Measurements from ENCODE around the gene HOMEZ.
"Not testable (repeated sequence)": the region's sequence is repeated elsewhere in the genome, so short reads cannot be mapped to it uniquely, and the experiment has no call there.

Gene HOMEZ, protein sequence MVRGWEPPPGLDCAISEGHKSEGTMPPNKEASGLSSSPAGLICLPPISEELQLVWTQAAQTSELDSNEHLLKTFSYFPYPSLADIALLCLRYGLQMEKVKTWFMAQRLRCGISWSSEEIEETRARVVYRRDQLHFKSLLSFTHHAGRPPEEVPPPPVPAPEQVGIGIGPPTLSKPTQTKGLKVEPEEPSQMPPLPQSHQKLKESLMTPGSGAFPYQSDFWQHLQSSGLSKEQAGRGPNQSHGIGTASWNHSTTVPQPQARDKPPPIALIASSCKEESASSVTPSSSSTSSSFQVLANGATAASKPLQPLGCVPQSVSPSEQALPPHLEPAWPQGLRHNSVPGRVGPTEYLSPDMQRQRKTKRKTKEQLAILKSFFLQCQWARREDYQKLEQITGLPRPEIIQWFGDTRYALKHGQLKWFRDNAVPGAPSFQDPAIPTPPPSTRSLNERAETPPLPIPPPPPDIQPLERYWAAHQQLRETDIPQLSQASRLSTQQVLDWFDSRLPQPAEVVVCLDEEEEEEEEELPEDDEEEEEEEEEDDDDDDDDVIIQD

DNA sequence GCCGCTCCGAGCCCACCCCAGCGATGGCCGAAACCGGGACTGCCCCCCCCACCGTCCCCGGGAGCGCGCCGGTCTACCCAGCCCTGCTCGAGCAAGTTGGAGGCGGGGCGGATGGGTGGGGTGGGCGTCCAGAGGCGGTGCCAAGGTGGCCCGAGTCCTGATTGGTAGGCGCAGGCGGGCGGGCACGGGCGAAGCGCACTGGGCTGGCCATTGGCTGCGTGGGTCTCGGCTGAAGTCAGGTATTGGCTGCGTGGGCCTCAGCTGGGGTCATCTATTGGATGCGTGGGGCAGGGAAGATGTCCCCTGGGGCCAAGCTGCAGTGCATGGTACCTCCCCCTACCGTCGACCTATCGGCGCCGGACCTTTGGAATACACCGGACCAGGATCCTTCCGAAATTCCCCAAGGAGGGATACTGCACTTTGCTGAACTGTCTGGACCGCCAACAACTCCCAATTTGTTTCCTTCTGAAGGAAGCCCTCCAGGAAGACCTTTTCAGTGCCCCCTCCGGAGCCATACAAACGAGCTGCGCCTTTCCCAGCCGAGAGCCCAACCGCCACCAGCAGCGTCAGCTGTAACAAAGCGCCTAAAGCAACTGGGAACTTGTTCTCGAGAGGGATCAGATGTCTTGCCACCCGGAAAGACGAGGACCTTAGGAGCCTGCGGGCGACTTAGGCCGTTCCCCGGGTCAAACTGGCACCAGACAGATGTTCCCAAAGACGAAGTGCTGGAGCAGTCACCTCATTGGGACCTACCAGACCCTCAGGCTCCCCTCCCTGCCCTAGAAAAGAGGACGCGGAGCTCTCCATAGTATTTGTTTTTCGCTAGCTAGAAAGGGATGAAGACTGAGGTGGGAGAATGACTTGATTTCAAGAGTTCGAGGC lies at the start of gene HOMEZ:
TSS of gene HOMEZ (minus strand) at position 113 of the 882 bp plus-strand sequence. CDS start 180 bp downstream, outside the sequence.
- ATAC-seq (peak; percentile 99), DNase-seq (peak; percentile 99)

DNA sequence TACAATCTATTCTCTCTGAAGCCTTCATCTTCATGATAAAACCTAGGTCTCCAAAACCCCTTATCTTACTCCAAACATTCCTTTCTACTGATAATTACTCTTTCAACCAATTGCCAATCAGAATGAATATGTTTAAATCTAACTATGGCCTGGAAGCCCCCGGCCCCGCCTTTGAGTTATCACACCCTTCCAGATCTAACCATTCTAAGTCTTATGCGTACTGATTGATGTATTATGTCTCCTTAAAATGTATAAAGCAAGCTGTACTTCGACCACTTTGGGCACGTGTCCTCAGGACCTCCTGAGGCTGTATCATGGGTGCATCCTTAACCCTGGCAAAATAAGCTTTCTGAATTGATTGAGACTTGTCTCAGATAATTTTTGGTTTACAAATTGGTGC lies 49.7 kb upstream of the HOMEZ start:
- DNase-seq (no peak), ATAC-seq (no peak)

DNA sequence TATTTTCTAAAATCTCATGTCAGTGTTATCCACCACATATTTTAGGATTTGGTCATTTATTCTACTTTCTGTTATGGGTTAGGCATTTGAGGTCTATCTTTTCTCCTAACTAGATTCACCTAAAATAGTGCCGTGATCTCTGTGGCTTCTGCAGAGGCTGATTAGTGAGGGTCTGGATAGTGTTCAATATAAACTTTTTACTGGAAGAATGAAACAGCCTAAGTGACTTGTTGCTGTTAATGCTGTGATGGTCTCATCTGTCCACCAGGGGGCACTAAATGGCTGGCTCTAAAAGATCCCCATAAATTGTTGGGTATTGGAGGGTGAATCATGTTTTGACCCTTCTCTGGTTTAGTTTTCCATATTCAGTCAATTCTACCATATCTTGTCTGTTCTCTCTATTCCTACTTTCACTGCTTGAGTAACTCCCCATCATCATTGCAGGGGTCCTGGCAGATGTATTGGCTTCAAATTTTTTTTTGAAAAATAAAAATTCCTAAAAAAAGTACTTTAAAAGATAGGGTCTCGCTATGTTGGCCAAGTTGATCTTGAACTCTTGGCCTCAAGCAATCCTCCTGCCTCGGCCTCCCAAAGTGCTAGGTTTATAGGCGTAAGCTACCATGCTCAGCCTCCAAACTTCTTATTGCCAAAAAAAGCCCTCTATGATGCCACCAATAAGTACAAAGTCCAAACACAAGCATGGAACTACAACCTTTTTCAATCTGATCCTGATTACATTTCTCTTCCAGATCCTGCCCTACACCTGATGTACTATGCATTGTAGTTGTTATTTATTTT lies 42.2 kb upstream of the HOMEZ start:
- DNase-seq (peak; percentile 69), ATAC-seq (peak; percentile 67)

DNA sequence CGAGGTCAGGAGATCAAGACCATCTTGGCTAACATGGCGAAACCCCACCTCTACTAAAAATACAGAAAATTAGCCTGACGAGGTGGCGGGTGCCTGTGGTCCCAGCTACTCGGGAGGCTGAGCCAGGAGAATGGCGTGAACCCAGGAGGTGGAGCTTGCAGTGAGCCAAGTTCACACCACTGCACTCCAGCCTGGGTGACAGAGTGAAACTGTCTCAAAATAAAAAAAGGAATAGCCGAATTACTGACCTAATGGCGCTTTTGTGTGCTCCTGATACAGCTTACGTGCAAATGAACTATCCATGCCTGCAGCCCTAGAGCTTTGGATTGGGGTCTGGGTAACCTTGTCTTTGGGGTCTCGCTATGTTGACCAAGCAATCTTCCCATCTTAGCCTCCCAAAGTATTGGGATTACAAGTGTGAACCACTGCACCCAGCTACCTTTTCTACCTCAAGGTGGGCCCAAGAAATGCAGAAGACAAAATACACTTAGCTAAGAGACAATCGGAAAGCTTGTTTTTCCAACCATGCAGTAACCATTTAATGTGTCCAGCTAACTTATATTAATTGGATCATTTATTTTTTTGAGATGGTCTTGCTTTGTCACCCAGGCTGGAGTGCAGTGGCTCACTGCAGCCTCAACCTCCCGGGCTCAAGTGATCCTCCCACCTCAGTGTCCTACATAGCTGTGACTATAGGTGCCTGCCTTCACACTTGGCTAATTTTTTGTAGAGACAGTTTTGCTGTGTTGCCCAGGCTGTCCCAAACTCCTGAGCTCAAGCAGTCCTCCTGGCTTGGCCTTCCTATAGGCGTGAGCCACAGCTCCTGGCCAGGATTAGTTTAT lies 40.8 kb upstream of the HOMEZ start:
- ATAC-seq (no peak), DNase-seq (no peak)

DNA sequence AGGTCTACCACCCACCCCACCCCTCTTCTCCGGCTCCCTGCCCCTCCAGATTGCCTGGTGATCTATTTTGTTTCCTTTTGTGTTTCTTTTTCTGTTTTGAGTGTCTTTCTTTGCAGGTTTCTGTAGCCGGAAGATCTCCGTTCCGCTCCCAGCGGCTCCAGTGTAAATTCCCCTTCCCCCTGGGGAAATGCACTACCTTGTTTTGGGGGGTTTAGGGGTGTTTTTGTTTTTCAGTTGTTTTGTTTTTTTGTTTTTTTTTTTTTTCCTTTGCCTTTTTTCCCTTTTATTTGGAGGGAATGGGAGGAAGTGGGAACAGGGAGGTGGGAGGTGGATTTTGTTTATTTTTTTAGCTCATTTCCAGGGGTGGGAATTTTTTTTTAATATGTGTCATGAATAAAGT lies 39.8 kb upstream of the HOMEZ start:
- ATAC-seq, DNase-seq: not testable (repeated sequence)

DNA sequence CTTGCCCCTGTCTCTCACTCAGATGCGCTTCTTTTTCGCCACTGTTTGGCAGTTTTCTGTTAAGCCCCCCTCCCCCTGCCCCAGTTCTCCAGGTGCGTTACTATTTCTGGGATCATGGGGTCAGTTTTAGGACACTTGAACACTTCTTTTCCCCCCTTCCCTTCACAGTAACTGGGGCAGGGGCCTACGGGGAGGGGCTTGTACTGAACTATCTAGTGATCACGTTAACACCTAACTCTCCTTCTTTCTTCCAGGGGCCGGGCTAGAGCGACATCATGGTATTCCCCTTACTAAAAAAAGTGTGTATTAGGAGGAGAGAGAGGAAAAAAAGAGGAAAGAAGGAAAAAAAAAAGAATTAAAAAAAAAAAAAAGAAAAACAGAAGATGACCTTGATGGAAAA lies 39.1 kb upstream of the HOMEZ start:
- DNase-seq (no peak), ATAC-seq (no peak)

DNA sequence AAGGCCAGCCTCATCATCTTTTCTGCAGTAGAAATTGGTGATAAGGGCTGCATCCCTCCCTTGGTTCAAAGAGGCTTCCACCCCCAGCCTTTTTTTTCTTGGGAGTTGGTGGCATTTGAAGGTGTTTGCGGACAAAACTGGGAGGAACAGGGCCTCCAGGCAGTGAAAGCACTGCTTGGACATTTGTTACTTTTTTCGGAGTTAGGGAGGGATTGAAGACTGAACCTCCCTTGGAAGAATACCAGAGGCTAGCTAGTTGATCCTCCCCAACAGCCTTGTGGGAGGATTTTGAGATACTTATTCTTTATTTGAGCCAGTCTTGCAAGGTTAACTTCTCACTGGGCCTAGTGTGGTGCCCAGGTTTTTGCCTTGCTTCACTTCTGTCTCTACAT lies 38.5 kb upstream of the HOMEZ start:
- no peak for DNase-seq
- no peak for ATAC-seq

DNA sequence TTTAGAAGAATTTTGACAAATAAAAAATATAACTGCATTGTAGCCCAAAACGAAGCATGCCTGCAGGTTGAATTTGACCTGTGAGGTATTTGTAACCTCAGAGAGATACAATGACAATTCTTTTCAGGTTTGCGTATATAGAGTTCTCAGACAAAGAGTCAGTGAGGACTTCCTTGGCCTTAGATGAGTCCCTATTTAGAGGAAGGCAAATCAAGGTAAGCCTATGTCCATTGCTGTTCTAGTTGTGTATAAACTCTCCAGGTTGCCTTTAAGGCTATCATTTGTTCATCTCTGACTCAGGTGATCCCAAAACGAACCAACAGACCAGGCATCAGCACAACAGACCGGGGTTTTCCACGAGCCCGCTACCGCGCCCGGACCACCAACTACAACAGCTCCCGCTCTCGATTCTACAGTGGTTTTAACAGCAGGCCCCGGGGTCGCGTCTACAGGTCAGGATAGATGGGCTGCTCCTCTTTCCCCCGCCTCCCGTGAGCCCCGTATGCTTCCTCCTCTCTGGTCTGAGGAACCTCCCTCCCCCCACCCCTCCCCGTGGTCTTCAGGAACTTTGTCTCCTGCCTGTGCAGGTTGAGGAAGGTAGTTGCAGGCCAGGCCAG lies 38.0 kb upstream of the HOMEZ start:
- no peak for DNase-seq
- ATAC-seq, result no peak

DNA sequence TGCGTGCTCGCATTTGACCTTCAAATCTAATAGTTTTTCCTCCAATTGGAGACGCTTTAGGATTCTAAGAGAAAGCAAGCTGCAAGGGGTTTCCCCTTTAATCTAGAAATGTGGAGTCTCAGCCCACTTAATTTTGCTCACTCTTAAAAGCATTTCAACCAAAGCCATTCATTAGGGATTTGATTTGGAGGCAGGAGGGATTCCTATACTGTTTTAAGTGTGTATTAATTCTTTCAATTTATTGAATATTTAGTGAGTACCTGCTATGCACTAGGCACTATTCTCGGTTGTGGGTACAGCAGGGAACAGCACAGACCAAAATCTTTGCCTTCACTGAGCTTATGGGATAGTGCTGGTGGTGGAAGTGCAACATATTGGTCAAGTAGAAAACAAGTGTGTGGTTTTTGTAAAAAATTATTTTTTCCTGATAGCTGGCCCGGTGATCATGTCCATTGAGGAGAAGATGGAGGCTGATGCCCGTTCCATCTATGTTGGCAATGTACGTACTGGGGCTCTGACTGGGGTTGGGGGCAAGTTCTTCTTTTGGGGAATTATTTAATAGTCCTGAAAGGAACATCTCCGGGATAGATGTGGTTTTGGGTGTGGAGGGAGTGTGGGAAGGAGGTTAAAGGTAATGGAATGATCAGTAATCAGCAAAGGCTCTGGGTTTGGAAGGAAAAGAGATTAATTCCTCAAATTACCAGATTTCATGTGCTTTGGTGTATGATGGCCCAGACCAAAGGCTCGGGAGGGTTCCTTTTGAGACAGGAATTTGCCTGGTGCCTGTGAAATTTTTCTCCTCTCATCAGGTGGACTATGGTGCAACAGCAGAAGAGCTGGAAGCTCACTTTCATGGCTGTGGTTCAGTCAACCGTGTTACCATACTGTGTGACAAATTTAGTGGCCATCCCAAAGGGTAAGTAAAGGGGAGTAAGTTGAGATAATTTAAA lies 36.9 kb upstream of the HOMEZ start:
- DNase-seq, result no peak
- ATAC-seq, result no peak

DNA sequence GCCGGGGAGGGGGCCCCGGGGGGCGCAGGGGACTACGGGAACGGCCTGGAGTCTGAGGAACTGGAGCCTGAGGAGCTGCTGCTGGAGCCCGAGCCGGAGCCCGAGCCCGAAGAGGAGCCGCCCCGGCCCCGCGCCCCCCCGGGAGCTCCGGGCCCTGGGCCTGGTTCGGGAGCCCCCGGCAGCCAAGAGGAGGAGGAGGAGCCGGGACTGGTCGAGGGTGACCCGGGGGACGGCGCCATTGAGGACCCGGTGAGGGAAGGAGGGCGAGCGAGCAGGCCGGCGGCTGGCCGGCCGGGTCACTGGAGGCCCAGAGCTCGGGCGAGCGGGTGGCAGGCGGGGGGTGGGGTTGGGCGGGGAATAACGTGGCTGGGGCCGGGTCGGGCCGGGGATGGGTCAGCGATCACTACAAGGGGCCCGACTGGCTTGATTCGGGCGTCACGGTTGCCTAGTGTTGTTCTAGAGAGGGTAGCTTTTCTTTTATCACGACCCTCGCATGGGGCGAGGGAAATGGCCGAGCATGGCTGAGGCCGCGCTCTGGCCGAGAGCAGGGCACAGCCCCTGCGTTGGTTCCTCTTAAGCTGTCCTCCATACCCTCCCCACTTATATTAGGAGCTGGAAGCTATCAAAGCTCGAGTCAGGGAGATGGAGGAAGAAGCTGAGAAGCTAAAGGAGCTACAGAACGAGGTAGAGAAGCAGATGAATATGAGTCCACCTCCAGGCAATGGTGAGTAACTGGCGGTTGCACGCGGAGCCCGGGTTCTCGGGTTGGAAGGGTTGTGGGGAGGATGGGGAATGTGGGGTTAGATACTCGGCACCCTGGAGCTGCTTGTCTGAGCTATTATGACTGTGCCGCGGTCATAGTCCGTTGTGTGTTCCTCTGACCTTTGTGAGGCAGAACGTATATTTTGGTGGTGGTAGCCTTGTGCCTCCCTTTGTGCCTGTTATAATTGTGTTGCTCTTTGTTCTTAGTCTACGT lies 35.9 kb upstream of the HOMEZ start:
- DNase-seq (peak; percentile 69), ATAC-seq (peak; percentile 15)

DNA sequence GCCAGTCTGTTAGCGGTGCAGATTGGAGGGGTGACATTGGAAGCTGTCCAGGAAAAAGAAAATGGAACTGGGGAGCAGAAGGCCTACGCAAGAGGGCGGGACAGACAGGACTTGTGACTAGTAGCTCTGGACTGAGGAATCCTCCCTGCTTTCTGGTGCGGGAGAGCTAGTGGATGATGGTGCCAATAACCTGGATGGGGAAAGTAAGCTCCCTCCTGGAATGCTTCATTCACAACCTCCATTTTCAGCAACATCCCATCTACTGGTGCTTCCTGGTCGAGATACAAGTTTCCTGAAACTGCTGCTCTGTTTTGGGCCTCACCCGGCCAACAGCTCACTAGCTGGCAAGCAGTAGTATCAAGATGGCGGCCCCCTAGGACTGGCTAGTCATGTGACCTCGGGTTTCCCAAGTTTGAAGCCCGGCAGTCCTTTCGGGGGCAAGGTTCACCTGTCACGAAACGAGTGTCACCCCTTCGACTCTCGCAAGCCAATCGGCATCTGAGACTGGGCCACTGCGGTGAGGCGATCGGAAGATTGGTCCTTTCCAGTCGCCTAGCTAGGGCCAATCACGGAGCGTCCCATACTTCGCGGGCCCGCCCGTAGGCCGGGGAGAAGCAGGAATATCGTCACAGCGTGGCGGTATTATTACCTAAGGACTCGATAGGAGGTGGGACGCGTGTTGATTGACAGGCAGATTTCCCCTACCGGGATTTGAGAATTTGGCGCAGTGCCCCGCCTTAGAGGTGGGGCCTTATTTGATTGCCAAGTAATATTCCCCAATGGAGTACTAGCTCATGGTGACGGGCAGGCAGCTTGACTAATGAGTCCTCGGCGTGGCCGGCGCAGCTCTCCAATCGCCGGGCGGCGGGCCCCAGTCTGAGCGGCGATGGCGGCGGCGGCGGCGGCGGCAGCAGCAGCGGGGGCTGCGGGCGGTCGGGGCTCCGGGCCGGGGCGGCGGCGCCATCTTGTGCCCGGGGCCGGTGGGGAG lies 34.9 kb upstream of the HOMEZ start, which contains the start of gene PABPN1:
TSS of gene PABPN1 (plus strand) at position 874 of the 988 bp plus-strand sequence. CDS start at position 887, 13 bp downstream.
- ATAC-seq, result peak; percentile 94
- peak; percentile 95 for DNase-seq

DNA sequence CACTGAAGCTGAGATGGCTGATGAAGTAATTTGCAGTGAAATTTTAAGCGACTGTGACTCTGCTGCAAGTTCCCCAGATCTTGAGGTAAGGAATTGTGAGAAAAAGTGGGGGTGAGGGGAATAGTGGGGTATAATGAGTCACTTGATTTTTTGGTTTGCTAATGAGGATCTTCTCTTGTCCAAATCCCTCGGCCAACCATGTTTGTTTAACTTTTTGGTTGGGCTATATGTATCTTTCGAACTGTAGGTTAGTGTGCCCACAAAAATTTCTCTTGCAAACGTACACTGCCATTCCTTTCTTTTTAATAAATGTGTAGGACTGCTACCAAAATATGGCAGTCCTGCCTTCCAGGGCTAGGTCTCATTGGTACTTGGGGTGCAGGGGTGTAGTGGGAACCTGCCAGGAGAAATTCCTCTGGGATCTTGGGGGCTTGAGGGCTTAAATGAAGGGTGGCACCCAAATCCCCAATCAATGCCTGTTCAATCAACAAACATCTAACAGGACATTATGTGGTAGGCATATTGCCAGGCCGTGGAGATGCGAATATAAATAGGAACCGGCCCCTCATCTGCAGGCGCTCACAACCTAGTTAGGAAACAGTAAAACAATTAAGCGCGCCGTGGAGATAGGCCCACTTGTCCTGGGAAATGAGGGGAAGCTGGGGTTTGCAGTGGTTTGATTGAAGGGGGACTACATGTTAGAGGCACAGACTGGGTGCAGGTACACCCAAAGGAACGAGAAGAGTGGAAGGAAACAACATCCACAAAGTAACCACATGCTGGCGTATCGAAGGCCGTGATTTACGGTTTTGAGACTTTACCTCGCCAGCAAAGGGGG lies 34.0 kb upstream of the HOMEZ start:
- DNase-seq (no peak), ATAC-seq (no peak)

DNA sequence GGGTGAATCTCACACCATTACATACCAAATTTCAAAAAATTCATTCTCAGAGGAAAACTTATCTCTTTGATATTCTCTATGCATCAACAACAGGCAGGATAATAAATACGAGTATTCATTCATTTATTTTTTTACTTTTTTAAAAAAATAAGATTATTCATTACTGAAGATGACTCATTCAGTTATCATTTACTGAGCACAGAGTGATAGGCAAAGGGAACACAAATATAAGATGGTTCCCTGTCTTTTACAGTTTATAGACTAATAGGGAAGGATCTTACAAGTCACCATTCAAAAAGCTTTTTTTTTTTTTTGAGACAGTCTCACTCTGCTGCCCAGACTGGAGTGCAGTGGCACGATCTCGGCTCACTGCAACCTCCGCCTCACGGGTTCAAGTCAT lies 30.4 kb upstream of the HOMEZ start:
- DNase-seq (no peak), ATAC-seq (no peak)

DNA sequence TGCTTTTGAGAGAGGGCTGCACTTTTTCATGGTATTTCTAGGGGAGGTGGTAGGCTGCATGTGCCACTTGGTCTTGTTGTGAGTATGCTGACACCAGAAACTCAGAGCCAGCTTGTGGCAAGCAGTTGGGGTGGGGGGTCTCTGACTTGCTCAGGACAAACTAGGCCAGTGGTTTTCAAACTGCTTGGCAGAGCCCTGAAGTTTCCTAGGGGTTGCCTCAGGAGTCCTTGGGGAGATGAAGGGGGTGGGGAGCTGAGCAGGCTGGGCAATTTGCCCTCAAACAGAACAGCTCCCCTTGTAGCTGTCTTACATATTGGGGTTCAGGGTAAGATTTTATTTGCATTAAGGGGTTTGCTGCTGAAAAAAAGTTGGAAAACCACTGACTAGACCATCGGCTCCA lies 24.6 kb upstream of the HOMEZ start:
- DNase-seq (no peak), ATAC-seq (no peak)

DNA sequence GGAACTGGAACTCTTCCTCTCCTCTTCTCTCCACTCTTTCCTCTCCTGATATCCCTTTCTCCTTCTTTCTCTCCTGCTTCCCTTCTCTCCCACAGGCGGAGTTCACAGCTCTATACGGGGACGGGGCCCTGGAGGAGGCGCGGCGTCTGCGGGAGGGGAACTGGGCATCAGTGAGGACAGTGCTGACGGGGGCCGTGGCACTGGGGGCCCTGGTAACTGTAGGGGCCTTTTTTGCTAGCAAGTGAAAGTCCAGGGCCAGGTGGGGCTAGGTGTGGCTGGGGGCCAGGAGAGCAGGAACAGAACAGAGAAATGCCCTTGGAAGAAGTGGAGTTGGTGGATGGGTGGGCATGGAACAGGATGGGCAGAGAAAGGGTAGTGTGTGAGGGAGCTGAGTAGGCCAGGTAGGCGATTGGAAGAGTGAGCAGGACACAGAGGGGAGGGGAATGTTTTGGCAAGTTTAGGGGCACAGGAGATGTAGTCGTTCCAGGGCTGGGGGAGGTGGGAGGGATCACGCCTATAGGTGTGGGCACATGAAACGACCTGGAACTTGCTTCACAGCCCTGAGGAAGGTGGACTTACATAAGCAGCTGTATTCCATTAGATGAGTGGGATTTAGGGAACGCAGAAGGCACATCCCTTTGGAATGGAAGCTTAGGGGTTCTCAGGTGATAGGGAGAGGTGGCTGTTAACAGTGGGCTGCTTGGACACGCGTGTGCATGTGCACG lies 23.0 kb upstream of the HOMEZ start:
- no peak for ATAC-seq
- no peak for DNase-seq
